LNCaP clone FGC (cell line): ENCODE data around the gene STN1.

Experiments used
- DNase-seq: peaks from one replicate; pipeline ENCODE4 v3.0.0-alpha.2; 2011; ENCODE audit warnings: low read depth
- H3K4me3 ChIP-seq: 2 replicates; pipeline ENCODE4 v1.5.1; 2011; ENCODE audit warnings: mild to moderate bottlenecking, low read depth, low read length, control low read depth
- TF ChIP-seq, protein P1 (sequence below): IDR thresholded peaks from 2 replicates; pipeline ENCODE4 v1.5.1; 2012; ENCODE audit warnings: mild to moderate bottlenecking; ENCODE audit not compliant: control insufficient read depth, insufficient read depth; ENCODE audit errors: extremely low read depth

The STN1 gene

DNA sequence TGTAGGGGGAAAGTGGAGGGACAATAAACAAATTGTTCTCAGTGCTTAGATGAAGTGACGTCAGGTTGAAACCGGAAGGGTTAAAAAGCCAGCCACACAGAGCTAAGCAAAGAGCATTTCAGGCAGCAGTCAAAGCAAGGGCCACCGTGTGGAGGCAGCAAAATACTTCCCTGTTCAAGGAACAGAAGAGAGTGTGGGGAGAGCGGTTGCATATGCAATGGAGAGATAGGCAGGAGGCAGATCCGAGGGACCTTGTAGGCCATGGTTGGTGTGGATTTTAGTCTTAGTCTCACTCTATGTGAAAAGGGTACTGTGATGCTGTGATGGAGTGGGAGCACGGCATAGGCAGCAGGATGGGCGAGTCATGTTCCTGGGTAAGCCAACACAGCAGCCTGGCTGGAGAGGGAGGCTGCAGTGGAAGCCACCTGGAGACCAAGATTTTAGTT lies 3.8 kb upstream of the STN1 start:
- DNase-seq, result no peak
- H3K4me3 ChIP-seq, result no peak overlapping the region
- TF ChIP-seq, protein P1, sequence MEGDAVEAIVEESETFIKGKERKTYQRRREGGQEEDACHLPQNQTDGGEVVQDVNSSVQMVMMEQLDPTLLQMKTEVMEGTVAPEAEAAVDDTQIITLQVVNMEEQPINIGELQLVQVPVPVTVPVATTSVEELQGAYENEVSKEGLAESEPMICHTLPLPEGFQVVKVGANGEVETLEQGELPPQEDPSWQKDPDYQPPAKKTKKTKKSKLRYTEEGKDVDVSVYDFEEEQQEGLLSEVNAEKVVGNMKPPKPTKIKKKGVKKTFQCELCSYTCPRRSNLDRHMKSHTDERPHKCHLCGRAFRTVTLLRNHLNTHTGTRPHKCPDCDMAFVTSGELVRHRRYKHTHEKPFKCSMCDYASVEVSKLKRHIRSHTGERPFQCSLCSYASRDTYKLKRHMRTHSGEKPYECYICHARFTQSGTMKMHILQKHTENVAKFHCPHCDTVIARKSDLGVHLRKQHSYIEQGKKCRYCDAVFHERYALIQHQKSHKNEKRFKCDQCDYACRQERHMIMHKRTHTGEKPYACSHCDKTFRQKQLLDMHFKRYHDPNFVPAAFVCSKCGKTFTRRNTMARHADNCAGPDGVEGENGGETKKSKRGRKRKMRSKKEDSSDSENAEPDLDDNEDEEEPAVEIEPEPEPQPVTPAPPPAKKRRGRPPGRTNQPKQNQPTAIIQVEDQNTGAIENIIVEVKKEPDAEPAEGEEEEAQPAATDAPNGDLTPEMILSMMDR, result no peak

DNA sequence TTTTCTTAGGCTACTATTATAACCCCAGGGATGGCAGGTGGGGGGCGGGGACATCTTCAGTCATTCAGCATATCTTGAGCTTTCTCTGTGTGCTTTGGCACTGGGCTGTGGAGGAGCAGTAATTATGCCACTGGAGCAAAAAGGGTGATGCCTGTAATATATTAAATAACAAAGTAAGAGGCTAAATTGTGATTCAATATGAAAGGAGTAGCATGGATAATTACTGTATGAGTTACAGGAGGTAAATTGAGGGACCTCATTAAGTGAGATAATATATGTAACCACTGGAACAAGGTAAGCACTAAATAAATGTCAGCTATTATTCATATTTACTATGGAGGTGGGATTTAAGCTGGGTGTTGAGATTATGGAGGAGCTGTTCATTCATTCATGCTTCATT lies 3.3 kb upstream of the STN1 start:
- no peak for DNase-seq
- no peak overlapping the region for H3K4me3 ChIP-seq
- TF ChIP-seq, protein P1, result no peak

DNA sequence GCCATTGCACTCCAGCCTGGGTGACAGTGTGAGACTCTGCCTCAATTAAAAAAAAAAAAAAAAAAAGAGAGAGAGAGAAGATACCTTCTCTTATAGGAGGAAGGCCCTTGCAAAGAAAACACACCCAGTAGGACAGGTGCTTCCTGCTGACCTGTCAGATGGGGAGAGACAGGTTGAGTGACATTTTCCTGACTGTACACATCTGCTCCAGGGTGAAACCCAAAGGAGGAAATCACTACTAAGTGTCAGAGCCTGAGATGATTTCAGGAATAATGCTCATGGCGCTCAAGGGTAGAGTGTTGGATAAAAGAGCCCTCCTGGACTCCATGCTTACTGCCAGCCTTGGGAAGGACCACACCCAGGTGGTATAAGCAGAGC lies 1.7 kb upstream of the STN1 start:
- TF ChIP-seq, protein P1, result no peak
- DNase-seq, result no peak
- no peak overlapping the region for H3K4me3 ChIP-seq

DNA sequence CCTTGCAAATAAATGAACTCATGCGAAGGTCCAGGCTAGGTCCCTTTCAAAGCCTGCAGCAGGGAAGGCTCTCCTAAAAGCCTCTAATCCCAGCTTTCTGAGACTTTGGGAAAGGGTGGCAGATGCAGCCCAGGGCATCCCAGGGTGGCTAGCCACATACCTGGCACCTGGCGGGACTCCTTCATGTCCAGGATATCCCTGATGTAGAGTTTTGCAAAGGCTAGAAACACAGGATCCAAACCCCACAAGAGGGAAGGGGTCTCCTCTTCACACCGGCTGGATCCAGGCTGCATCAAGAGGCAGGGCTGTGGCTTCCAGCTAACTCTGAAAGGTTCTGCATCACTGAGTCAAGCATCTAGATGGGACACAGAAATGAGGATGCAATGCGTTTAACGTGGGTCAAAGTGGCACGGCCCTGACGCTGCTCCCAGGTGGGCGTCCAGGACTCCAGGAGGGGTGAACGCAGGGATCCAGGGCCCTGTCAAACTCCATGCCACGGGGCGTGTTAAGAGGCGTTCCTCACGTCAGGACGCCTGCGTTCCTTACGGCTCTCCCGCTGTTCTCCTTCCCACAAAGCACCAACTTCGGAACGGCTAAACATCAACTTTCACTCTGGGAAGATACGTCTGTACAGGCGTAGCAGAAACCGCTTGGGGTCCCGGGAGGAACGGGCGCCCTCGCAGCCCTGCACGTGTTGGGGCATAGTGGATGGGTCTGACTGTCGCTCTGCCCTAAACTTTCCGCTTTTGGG lies 507 bp downstream of the STN1 start:
- TF ChIP-seq, protein P1, result no peak
- no peak for DNase-seq
- peak overlapping the region; percentile 85 for H3K4me3 ChIP-seq

DNA sequence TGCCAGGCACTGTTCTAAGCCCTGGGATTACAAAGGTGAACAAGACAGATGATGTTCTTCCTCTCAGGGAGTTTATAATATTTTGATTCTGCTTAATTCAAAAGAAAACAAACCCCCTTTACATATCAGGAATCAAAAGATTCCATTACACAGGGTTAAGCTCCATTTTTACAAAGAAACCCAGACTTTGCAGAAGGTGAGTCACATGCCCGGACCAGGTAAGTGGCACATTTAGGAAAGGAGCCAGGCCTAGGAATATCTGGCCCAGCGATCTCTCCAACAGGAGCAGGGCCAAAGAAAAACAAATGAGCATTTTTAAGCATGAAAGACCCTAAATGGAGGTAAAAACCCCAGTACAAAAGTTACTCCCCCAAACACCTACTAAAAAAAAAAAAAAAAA lies 1.1 kb downstream of the STN1 start:
- H3K4me3 ChIP-seq, result peak overlapping the region; percentile 85
- TF ChIP-seq, protein P1, result no peak
- no peak for DNase-seq

DNA sequence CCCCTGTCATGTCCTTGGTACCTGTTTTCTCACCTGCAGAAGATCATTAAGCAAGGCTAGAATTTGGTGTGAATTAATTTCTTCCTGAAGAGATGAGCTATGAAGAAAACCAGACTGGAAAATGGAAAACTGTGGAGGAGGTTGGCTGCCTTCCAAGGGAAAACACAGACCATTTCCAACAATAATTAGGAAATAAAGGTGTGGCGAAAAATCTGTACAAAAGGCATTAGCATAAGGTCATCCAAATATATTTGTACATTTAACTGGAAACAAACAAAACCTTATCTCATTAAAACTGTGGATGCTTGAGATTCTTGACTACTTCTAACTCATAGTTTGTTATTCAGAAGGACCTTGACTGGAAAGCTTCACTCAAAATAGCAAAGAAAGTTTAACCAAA lies 1.7 kb downstream of the STN1 start:
- TF ChIP-seq, protein P1, result no peak
- H3K4me3 ChIP-seq, result no peak overlapping the region
- DNase-seq, result no peak

DNA sequence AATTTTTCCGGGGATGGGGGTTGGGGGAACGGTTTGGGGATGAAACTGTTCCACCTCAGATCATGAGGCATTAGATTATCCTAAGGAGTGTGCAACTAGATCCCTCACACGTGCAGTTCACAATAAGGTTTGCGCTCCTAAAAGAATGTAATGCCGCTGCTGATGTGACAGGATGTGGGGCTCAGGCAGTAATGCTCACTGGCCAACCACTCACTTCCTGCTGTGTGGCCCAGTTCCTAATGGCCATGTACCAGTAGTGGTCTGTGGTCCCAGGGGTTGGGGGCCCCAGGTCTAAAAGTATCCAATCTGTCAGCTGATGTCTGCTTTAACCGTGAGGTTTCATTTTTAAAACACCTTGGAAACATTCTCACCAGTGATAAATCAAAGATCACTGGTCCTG lies 2.2 kb downstream of the STN1 start:
- no peak overlapping the region for H3K4me3 ChIP-seq
- DNase-seq, result no peak
- TF ChIP-seq, protein P1, result no peak
